ENCODE data around the gene ROMO1.
"Not testable (repeated sequence)": the region's sequence is repeated elsewhere in the genome, so short reads cannot be mapped to it uniquely, and the experiment has no call there.

Gene ROMO1

DNA sequence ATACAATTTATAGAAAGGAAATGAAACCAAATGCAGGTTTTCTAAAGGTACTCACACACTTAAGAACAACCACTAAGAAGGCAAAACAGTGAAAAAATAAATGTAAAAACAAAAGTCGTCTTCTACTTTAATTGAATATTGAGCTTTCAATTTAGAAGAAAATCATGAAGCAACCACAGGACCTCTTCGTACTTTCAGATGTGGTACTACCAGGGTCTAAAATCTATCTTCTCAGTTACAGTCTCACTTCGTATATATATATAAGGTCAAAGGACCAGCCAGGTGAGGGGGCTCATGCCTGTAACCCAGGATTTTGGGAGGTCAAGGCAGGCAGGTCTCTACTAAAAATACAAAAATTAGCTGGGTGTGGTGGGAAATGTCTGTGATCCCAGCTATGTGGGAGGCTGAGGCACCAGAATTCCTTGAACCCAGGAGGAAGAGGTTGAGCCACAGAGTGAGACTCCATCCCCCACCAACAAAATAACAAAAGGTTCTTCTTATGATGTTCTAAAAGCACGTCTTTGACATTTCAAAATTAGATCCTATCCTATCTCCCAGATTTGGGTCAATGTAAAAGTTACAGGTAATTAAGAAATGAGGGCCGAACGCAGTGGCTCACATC is 12.5 kb downstream of the ROMO1 start:
- DNase-seq = no peak

DNA sequence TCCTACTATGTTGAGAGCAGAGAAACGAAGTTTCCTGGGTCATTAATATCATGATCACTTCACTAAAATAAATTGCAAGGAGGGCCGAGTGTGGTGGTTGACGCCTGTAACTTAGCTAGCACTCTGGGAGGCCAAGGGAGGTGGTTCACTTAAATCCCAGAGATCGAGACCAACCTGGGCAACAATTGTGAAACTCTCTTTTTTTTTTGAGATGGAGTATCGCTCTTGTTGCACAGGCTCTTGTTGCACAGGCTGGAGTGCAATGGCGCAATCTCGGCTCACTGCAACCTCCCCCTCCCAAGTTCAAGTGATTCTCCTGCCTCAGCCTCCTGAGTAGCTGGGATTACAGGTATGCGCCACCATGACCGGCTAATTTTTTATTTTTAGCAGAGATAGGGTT is 13.9 kb downstream of the ROMO1 start:
- not testable (repeated sequence) for DNase-seq

DNA sequence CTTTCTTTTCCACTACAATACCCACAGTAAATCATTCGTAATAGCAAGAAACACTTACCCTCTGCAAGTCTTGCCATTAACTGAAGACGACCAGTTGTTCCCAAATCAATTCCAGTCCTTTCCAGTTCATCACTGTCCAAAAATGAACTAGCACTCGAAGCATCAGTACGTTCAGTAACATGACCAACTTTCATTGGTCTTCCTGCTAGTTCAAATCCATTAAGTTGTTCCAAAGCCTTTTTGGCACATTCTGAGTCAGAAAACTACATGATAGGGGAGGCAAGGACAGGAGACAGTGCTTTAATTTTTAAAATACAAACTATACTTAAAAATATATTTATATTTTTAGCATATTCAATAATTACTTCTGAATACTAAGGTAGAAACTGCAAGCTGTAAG is 14.9 kb downstream of the ROMO1 start:
- DNase-seq = no peak

GRCh38 chr20:35715652-35716051 is 16.4 kb downstream of the ROMO1 start:
- DNase-seq = no peak

DNA sequence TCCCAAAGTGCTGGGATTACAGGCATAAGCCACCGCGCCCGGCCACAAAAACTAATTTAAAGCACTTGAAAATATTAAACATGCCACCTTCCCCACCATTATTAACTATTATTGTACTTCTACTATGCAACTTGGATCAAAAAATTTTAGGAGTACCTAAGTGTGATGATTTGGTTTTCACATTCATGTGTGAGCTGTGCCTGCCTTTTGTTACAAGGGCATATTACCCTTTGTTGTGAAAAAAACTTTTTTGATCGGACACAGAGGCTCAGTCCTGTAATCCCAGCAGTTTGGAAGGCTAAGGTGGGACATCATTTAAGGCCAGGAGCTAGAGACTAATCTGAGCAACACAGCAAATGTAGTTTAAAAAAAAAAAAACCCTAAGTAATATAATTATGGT is 17.1 kb downstream of the ROMO1 start:
- DNase-seq = no peak

GRCh38 chr20:35718321-35718720 is 19.1 kb downstream of the ROMO1 start:
- DNase-seq = not testable (repeated sequence)

GRCh38 chr20:35718972-35719635 is 19.9 kb downstream of the ROMO1 start:
- DNase-seq = peak; percentile 39

DNA sequence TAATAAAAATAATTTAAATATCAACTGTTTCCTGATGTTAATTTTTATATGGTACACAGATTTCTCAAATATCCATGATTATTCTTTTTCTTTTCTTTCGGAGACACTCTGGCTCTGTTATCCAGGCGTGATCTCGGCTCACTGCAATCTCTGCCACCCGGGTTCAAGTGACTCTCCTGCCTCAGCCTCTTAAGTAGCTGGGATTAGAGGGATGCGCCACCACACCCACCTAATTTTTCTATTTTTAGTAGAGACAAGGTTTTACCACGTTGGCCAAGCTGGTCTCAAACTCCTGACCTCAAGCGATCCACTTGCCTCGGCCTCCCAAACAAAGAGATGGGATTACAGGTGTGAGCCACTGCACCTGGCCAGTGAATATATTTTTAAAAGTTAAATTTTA is 20.5 kb downstream of the ROMO1 start:
- DNase-seq = no peak

- DNase-seq = no peak
These were observed 21.2 kb downstream of the ROMO1 start for GRCh38 chr20:35720165-35721123.

GRCh38 chr20:35721219-35721618 is 22.0 kb downstream of the ROMO1 start:
- no peak for DNase-seq

DNA sequence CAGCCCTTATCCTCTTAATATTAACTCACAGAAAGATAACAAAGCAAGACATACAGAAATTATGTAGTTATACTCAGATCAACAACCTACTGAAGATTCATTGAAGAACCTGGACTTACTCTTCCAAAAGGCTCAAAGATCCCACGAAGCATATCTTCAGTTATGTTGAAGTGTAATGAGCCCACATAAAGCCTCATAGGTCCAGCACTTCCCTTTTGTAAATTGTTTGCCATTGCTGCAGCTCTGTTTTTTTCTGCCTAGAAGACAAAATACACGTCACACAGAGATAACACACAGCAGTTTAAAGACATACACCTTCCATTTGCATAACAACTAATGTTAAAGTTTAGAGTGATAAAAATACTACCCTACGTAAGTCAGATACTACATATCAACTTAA is 22.4 kb downstream of the ROMO1 start:
- DNase-seq = no peak

DNA sequence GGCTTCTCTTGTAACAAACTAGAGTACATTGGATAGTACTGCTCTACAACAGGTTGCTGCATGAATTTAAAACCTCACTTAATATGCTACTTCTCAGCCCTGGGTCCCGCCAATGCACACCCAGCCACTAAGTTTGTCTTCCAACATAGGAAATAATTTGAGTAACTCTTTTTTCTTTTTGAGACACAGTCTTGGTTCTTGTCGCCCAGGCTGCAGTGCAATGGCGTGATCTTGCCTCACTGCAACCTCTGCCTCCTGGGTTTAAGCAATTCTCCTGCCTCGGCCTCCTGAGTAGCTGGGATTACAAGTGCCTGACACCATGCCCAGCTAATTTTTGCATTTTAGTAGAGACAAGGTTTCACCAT is 24.1 kb downstream of the ROMO1 start:
- DNase-seq = not testable (repeated sequence)

DNA sequence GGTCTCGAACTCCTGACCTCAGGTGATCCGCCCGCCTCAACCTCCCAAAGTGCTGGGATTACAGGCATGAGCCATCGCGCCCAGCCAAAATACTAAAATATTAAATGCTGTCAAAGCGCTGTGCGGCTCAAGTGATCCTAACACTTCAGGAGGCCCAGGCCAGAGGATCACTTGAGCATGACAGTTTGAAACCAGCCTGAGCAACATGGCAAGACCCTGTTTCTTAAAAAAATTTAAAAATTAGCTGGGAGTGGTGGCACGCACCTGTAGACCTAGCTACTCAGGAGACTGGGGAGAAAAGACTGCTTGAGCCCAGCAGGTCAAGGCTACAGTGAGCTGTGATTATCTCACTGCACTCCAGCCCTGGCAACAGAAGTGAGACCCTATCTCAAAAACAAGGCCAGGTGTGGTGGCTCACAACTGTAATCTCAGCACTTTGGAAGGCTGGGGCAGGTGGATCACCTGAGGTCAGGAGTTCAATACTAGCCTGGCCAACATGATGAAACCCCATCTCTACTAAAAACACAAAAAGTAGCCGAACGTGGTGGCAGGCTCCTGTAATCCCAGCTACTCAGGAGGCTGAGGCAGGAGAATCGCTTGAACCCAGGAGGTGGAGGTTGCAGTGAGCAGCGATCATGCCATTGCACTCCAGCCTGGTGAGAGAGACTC is 24.6 kb downstream of the ROMO1 start:
- DNase-seq = not testable (repeated sequence)

DNA sequence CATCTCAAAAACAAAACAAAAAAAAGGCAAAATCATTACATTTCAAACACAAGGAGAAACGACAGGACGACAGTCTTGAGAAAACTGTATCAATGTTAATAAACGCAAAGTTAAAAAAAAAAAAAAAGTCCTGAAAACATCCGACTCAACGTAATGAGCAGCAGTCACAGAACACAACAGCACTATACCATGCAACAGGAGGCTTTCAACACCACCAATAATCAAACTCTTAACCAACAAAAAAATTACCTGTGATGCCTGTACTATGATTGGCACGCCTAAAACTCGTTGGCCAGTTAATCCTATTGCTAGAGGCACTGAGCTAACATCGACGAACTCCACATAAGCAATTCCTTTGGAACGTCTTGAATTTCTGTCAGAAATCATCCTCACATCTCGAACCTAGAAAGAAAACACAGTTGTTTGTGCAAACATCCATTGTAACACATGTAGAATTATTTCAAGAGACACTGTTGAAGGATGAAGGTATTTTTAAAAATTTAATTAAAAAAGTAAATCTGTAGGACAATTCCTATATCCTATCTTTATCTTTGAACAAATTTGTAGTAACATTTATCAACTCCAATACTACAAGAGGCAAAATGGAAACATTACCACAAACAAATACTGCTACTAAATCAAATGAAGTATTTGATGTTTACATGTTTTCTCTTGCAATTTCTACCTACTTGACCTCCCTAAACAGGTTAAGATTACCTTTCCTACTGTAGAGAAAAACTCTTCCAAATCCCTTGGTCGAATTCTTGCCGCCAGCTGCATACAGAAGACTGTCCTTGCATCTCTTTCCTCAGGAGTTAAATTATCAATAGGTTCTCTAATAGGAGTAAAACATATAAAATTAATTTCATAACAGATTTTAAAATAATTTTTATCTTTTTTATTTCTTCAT is 25.4 kb downstream of the ROMO1 start:
- no peak for DNase-seq

DNA sequence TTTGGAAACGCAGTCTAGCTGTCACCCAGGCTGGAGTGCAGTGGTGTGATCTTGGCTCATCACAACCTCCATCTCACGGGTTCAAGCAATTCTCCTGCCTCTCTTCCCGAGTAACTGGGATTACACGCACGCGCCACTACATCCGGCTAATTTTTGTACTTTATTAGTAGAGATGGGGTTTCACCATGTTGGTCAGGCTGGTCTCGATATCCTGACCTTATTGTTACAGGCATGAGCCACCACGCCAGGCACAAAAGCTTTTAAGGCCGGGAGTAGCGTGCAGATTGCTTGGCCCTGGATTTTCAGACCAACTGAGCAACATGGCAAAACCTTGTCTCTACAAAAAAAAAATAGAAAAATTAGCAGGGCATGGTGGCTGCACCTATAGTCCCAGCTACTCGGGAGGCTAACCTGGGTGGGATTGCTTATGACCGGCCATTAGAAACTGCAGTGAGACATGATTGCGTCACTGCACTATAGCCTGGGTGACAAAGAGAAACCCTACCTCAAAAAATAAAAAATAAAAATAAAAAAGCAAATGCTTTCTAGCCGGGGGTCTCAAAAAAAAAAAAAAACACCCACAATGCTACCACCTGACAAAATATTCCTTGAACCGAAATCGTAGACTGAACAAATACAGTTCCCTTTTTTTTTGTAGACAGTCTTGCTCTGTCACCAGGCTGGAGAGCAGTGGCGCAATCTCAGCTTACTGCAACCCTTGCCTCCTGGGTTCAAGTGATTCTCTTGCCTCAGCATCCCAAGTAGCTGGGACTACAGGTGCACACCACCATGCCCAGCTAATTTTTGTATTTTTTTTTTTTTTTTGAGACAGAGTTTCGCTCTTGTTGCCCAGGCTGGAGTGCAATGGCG is 27.9 kb downstream of the ROMO1 start:
- no peak for DNase-seq

GRCh38 chr20:35729283-35729807 is 30.1 kb downstream of the ROMO1 start:
- no peak for DNase-seq

DNA sequence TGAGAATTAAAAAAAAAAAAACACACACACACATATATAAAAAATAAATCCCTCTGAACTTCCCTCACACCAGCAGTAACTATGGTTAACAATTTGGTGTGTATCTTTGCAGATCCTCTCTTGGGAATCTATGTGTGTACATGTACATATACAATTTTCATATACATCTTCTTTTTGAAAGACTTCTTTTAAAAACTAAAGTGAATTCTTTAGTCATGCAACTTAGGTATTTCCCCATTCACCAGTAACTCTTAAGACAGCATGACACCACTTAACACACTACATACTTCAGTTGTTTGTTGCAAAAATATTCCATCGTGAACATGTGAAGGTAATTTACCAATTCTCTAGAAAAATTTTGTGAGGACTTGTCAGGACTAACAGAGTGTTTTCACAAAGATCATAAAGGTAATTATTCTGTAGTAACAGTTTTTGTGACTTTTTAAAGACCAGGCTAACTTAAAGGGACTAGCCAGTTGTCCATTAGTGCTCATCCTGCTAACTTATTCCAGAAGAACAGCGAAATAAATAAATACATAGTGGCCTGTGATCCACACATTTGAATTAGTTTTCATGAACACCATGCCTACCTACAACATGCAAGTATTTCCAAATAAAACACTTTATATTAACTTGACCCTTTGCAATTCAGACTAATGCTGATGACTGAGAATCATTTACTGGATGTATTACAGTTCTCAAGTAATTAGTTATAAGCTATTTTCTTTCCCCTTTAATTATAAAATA is 30.8 kb downstream of the ROMO1 start:
- DNase-seq = no peak

- DNase-seq = no peak
These were observed 31.6 kb downstream of the ROMO1 start for GRCh38 chr20:35730583-35731468.

GRCh38 chr20:35731469-35731788 is 32.2 kb downstream of the ROMO1 start:
- DNase-seq = no peak

Data from fibroblast of skin of abdomen (primary cell).